ENCODE data around the gene SETBP1. TPM values are rescaled to one million over a fixed set of nuclear protein-coding genes. Genes with fewer than 3 reads are reported as not detected.

The SETBP1 gene
- total RNA-seq, 2 experiments from 2014 or later, result 0.74 to 1.4 TPM

DNA sequence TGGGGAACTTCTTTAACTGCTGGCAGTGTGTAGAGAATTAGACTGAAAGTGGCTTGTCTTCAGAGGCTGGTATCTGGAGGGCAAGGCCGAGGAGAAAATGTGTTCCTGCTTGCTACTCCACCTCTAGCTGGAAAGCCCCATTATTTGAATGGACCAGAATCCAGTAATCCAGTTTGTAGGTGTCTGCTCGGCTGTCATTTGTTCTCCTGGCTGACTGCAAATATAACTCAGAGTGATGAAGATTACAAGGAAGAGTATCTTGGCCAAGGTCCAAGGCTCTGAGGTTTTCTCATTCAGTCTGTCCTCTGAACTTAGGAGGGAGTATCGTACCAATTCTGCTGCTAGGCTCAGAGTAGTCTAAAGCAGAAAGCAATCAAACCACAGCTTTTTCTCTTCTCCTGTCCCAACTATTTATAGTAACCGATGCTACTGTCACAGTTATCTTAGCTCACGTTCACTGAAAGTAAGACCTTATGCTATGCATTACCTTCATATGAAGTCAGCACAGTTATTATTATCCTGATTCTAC is 228.6 kb downstream of the SETBP1 start:
- Mint-ChIP-seq H3K9me3 (no peaks in the 10 kb centered on the region), H3K27me3 (ENCODE audit: low read depth) (peaks cover 26% of the 10 kb centered on the region), H3K4me3 (no peak overlapping the region), H3K36me3 (ENCODE audit: low read depth) (no peaks in the 10 kb centered on the region), H3K27ac (no peak overlapping the region), H3K4me1 (ENCODE audit: low read depth) (peaks cover 4% of the 10 kb centered on the region)
- CTCF ChIA-PET, result no interaction called here
- intact Hi-C loops (cut with micrococcal nuclease), result no loop called here
- no peak for DNase-seq

- Mint-ChIP-seq H3K36me3 (ENCODE audit: low read depth) (no peaks in the 10 kb centered on the region), H3K27ac (no peak overlapping the region), H3K9me3 (no peaks in the 10 kb centered on the region), H3K4me1 (ENCODE audit: low read depth) (peaks cover 4% of the 10 kb centered on the region), H3K4me3 (no peak overlapping the region), H3K27me3 (ENCODE audit: low read depth) (peaks cover 28% of the 10 kb centered on the region)
- intact Hi-C loops (cut with micrococcal nuclease), result no loop called here
- CTCF ChIA-PET, result no interaction called here
- no peak for DNase-seq
Measured at GRCh38 chr18:44911260-44911659, 230.6 kb downstream of the SETBP1 start.

GRCh38 chr18:44911773-44912172 is 231.1 kb downstream of the SETBP1 start:
- CTCF ChIA-PET, result no interaction called here
- H3K9me3 Mint-ChIP-seq, result no peaks in the 10 kb centered on the region
- H3K27me3 Mint-ChIP-seq (ENCODE audit: low read depth), result peaks cover 28% of the 10 kb centered on the region
- intact Hi-C loops (cut with micrococcal nuclease), result no loop called here
- H3K4me1 Mint-ChIP-seq (ENCODE audit: low read depth), result peaks cover 4% of the 10 kb centered on the region
- H3K36me3 Mint-ChIP-seq (ENCODE audit: low read depth), result no peaks in the 10 kb centered on the region
- DNase-seq, result no peak
- H3K4me3 Mint-ChIP-seq, result no peak overlapping the region
- H3K27ac Mint-ChIP-seq, result no peak overlapping the region

GRCh38 chr18:44912740-44913478 is 232.2 kb downstream of the SETBP1 start:
- no peak overlapping the region for H3K27ac Mint-ChIP-seq
- peaks cover 28% of the 10 kb centered on the region for H3K27me3 Mint-ChIP-seq (ENCODE audit: low read depth)
- DNase-seq, result no peak
- H3K4me1 Mint-ChIP-seq (ENCODE audit: low read depth), result peaks cover 4% of the 10 kb centered on the region
- intact Hi-C loops (cut with micrococcal nuclease), result no loop called here
- no peaks in the 10 kb centered on the region for H3K9me3 Mint-ChIP-seq
- CTCF ChIA-PET, result interaction anchor here (0.6 to 1.2 kb wide), 2 partner anchors 132 to 936 kb away, joined by 3 to 4 read pairs; no protein-coding TSS in a partner anchor
- no peak overlapping the region for H3K4me3 Mint-ChIP-seq
- H3K36me3 Mint-ChIP-seq (ENCODE audit: low read depth), result no peaks in the 10 kb centered on the region

DNA sequence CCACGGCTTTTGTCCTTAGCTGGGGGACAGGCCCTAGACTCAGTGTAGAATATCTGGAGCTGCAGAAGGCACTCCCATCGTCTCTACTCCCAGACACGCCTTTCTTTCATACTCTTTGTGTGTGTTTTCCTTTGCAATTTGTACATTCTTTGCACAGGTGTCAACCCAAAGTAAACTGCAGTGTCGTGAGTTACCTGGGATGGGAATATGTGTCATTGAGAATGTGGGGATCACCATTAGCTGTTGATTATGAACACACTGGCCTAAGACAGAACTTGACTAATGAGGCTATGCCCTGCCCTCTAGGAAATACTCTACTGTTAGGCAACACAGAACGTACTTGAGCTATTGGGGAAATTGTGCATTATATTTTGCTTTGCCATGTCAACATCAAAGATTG is 233.3 kb downstream of the SETBP1 start:
- Mint-ChIP-seq H3K27ac (no peak overlapping the region), H3K36me3 (ENCODE audit: low read depth) (no peaks in the 10 kb centered on the region), H3K27me3 (ENCODE audit: low read depth) (peaks cover 28% of the 10 kb centered on the region), H3K4me3 (no peak overlapping the region), H3K4me1 (ENCODE audit: low read depth) (peaks cover 4% of the 10 kb centered on the region), H3K9me3 (no peaks in the 10 kb centered on the region)
- intact Hi-C loops (cut with micrococcal nuclease), result no loop called here
- CTCF ChIA-PET, result no interaction called here
- no peak for DNase-seq

DNA sequence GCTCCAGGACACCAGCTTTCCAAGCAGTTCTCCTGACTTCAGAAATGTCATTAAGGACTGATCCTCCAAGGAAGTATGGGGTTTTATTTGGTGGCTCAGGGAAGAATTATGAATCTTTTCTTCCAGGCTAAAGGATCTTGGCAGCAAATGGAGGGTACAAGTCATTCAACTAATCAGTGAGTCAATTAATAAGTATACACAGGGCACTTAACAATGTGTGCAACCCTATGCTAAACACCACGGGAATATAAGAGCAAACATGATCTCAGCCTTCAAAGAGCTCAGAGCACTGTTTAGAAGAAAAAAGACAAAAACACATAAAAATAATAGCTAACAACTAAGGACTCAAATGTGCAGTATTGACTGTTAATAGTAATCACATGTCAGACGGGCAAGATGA is 234.5 kb downstream of the SETBP1 start:
- Mint-ChIP-seq H3K27me3 (ENCODE audit: low read depth) (peaks cover 24% of the 10 kb centered on the region), H3K27ac (no peak overlapping the region), H3K9me3 (no peaks in the 10 kb centered on the region), H3K36me3 (ENCODE audit: low read depth) (no peaks in the 10 kb centered on the region), H3K4me1 (ENCODE audit: low read depth) (no peaks in the 10 kb centered on the region), H3K4me3 (no peak overlapping the region)
- intact Hi-C loops (cut with micrococcal nuclease), result no loop called here
- DNase-seq, result no peak
- CTCF ChIA-PET, result no interaction called here

DNA sequence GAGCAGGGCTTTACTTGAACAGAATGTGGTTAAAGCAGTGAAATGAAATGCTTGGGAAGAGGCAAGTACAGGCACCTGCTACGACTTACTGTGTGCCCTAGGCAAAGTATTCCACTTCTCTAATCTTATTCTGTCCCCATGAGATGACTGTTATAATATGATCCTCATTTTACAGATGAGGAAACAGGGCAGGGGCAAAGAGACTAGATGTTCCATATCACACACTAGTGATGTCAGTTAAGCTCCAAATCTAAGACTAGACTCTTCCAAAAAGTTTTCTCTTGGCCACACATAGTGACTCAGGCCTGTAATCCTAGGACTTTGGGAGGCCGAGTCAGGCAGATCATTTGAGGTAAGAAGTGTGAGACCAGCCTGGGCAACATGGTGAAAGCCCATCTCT is 235.0 kb downstream of the SETBP1 start:
- H3K27ac Mint-ChIP-seq, result no peak overlapping the region
- intact Hi-C loops (cut with micrococcal nuclease), result no loop called here
- CTCF ChIA-PET, result no interaction called here
- no peak overlapping the region for H3K4me3 Mint-ChIP-seq
- no peaks in the 10 kb centered on the region for H3K36me3 Mint-ChIP-seq (ENCODE audit: low read depth)
- no peaks in the 10 kb centered on the region for H3K4me1 Mint-ChIP-seq (ENCODE audit: low read depth)
- no peak for DNase-seq
- no peaks in the 10 kb centered on the region for H3K9me3 Mint-ChIP-seq
- H3K27me3 Mint-ChIP-seq (ENCODE audit: low read depth), result peaks cover 24% of the 10 kb centered on the region

GRCh38 chr18:44916429-44917207 is 235.9 kb downstream of the SETBP1 start:
- CTCF ChIA-PET, result interaction anchor here (1.2 kb wide), 1 partner anchor 261 kb away, joined by 3 read pairs; no protein-coding TSS in a partner anchor
- intact Hi-C loops (cut with micrococcal nuclease), result no loop called here
- Mint-ChIP-seq H3K36me3 (ENCODE audit: low read depth) (no peaks in the 10 kb centered on the region), H3K4me1 (ENCODE audit: low read depth) (no peaks in the 10 kb centered on the region), H3K9me3 (no peaks in the 10 kb centered on the region), H3K4me3 (no peak overlapping the region), H3K27me3 (ENCODE audit: low read depth) (peaks cover 20% of the 10 kb centered on the region), H3K27ac (no peak overlapping the region)
- no peak for DNase-seq

GRCh38 chr18:44917216-44918141 is 236.8 kb downstream of the SETBP1 start:
- Mint-ChIP-seq H3K4me1 (ENCODE audit: low read depth) (no peaks in the 10 kb centered on the region), H3K27ac (no peak overlapping the region), H3K9me3 (no peaks in the 10 kb centered on the region), H3K36me3 (ENCODE audit: low read depth) (no peaks in the 10 kb centered on the region), H3K27me3 (ENCODE audit: low read depth) (peaks cover 18% of the 10 kb centered on the region), H3K4me3 (no peak overlapping the region)
- no peak for DNase-seq
- CTCF ChIA-PET, result interaction anchor here (1.2 kb wide), 1 partner anchor 262 kb away, joined by 3 read pairs; no protein-coding TSS in a partner anchor
- intact Hi-C loops (cut with micrococcal nuclease), result no loop called here

DNA sequence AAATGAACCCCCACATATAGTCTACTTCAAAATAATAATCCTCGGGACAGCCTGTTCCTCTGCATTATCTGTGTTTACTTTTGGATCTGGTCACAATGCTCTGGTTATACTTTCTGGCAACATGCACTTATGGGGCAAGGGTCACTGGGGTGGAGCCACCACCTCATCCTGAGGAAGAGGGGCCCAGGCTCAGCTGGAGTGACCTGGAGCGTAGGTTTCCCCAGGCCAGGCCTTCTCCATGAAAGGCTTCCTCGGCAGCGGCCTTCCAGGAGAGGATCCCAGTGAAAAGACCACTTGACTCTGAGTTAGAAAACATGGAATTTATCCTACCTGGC is 237.4 kb downstream of the SETBP1 start:
- intact Hi-C loops (cut with micrococcal nuclease), result no loop called here
- Mint-ChIP-seq H3K36me3 (ENCODE audit: low read depth) (no peaks in the 10 kb centered on the region), H3K4me1 (ENCODE audit: low read depth) (no peaks in the 10 kb centered on the region), H3K4me3 (no peak overlapping the region), H3K27ac (no peak overlapping the region), H3K9me3 (no peaks in the 10 kb centered on the region), H3K27me3 (ENCODE audit: low read depth) (peaks cover 14% of the 10 kb centered on the region)
- CTCF ChIA-PET, result interaction anchor here (1.2 kb wide), 1 partner anchor 263 kb away, joined by 3 read pairs; no protein-coding TSS in a partner anchor
- DNase-seq, result no peak

DNA sequence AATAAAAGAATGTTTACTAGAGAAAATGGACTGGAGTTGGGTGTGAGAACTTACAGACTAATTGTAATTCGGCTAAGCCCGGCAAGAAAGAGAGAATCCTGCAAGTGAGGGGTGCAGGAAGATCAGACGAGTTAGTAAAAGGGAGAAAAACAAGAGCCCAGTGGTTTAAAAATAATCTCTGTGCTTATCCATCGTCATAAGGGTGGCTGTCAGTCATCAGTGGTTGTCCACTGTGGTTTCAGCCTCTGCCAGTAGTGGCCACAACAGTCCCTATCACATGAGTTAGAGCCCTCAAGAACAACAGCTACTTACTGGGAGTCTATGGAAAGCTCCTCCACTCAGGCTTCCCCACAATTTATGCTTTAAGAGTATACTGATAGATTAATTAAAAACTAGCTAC is 239.8 kb downstream of the SETBP1 start:
- Mint-ChIP-seq H3K9me3 (no peaks in the 10 kb centered on the region), H3K27ac (no peak overlapping the region), H3K27me3 (ENCODE audit: low read depth) (peaks cover 5% of the 10 kb centered on the region), H3K4me3 (no peak overlapping the region), H3K36me3 (ENCODE audit: low read depth) (no peaks in the 10 kb centered on the region), H3K4me1 (ENCODE audit: low read depth) (no peaks in the 10 kb centered on the region)
- intact Hi-C loops (cut with micrococcal nuclease), result no loop called here
- no peak for DNase-seq
- CTCF ChIA-PET, result interaction anchor here (0.5 kb wide), 1 partner anchor 123 kb away, joined by 3 read pairs; no protein-coding TSS in a partner anchor

- Mint-ChIP-seq H3K27me3 (ENCODE audit: low read depth) (peaks cover 5% of the 10 kb centered on the region), H3K27ac (no peak overlapping the region), H3K36me3 (ENCODE audit: low read depth) (no peaks in the 10 kb centered on the region), H3K4me1 (ENCODE audit: low read depth) (no peaks in the 10 kb centered on the region), H3K4me3 (no peak overlapping the region), H3K9me3 (no peaks in the 10 kb centered on the region)
- CTCF ChIA-PET, result no interaction called here
- intact Hi-C loops (cut with micrococcal nuclease), result no loop called here
- no peak for DNase-seq
Measured at GRCh38 chr18:44921974-44922373, 241.3 kb downstream of the SETBP1 start.

Measured in activated naive CD4-positive, alpha-beta T cell treated with anti-CD3 and anti-CD28 coated beads for 36 hours (primary cell).